ENCODE data around the gene RAB3D. TPM values are rescaled to one million over a fixed set of nuclear protein-coding genes. Genes with fewer than 3 reads are reported as not detected.
A peak's percentile ranks its signal among the peaks of the same experiment; 100 is the strongest.

The RAB3D gene
- total RNA-seq, 1 experiment from 2014 or later: 37.9 TPM

DNA sequence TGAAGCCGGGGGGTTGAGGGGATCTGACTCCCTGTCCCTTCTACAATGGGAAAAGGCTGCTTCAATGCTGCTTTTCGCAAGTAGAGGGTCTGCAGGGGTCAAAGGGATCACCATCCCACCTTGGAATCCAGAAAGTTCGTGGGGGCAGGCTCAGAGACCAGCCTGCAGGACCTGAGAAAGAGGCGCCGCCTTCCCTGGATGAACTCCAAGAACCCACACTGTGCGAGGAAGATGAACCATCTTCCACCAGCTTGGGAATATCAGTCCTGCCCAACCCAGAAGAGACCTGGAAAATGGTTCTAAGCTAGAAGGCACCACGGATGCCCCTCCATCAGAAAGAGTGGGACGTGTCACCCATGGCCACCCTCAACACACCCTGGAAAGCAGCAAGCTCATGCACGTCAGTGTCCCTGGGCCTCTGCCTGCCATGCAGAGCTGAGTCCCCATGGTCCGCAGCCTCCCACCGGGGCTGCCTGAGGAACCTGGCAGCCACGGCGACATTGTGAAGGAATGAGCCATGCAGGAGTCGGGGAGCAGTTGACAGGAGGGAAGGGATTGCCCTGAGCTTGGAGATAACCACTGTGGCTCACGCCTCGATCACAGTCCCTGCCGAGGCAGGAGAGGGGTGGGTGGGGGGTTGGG is 14.6 kb downstream of the RAB3D start:
- Histone ChIP-seq H3K9ac (ENCODE audit: low read length) (no peak overlapping the region), H3K27ac (ENCODE audit: low read length) (no peak overlapping the region), H3K9me2 (replicated peaks; ENCODE audit: low read length) (no peaks in the 10 kb centered on the region), H3K9me3 (ENCODE audit: low read length) (no peaks in the 10 kb centered on the region), H3K79me2 (ENCODE audit: low read length) (no peaks in the 10 kb centered on the region), H3K27me3 (ENCODE audit: low read length) (no peaks in the 10 kb centered on the region), H2AFZ (ENCODE audit: low read length) (no peak overlapping the region), H4K20me1 (ENCODE audit: low read length) (no peaks in the 10 kb centered on the region), H3K4me2 (ENCODE audit: low read length) (no peak overlapping the region), H3K36me3 (ENCODE audit: low read depth, low read length) (peaks cover 9% of the 10 kb centered on the region), H3K4me3 (ENCODE audit: low read length) (no peak overlapping the region), H3K4me1 (ENCODE audit: insufficient read depth, low read length) (0 out of 2 replicates have a peak, but pooled peaks cover under 1% of the 10 kb centered on the region), H3F3A (ENCODE audit: low read length, unreplicated experiment) (no peaks in the 10 kb centered on the region)
- POLR2A ChIA-PET (ENCODE audit: unreplicated experiment): interaction anchor here (0.6 kb wide), 1 partner anchor 234 kb away, joined by 3 read pairs; the partner anchor contains the start of gene ELOF1
- no TSS peak for BruUV-seq (replicated peaks)
- no peak for TF ChIP-seq CTCF (conservative IDR thresholded peaks at IDR 0.05; ENCODE audit: low read depth, low read length)
- no peak for TF ChIP-seq EZH2 (IDR thresholded peaks at IDR 0.05; ENCODE audit: low read length, unreplicated experiment)
- no peak for TF ChIP-seq EZH2phosphoT487 (IDR thresholded peaks at IDR 0.05; ENCODE audit: borderline replicate concordance, low read length)
- ATAC-seq: no peak
- CTCF ChIA-PET: interaction anchor here (0.7 kb wide), 1 partner anchor 377 kb away, joined by 4 read pairs; no protein-coding TSS in a partner anchor
- intact Hi-C loops (cut with micrococcal nuclease): no loop called here
- no peak for DNase-seq

GRCh38 chr19:11324079-11324661 is 15.3 kb downstream of the RAB3D start:
- ATAC-seq: peak; percentile 42; the same call in 1 of the 2 replicates
- Histone ChIP-seq H3K9me3 (ENCODE audit: low read length) (no peaks in the 10 kb centered on the region), H3K27ac (ENCODE audit: low read length) (no peak overlapping the region), H3K36me3 (ENCODE audit: low read depth, low read length) (peaks cover 8% of the 10 kb centered on the region), H3K9me2 (replicated peaks; ENCODE audit: low read length) (no peaks in the 10 kb centered on the region), H3K4me1 (ENCODE audit: insufficient read depth, low read length) (0 out of 2 replicates have a peak, but pooled peaks cover 3% of the 10 kb centered on the region), H3K79me2 (ENCODE audit: low read length) (no peaks in the 10 kb centered on the region), H3K4me2 (ENCODE audit: low read length) (no peak overlapping the region), H3K4me3 (ENCODE audit: low read length) (no peak overlapping the region), H2AFZ (ENCODE audit: low read length) (no peak overlapping the region), H4K20me1 (ENCODE audit: low read length) (no peaks in the 10 kb centered on the region), H3F3A (ENCODE audit: low read length, unreplicated experiment) (no peaks in the 10 kb centered on the region), H3K9ac (ENCODE audit: low read length) (no peak overlapping the region), H3K27me3 (ENCODE audit: low read length) (no peaks in the 10 kb centered on the region)
- CTCF ChIA-PET: interaction anchor here (0.5 to 0.7 kb wide), 3 partner anchors 53 to 378 kb away, joined by 3 to 5 read pairs (median 4); no protein-coding TSS in a partner anchor
- POLR2A ChIA-PET (ENCODE audit: unreplicated experiment): no interaction called here
- no peak for TF ChIP-seq CTCF (conservative IDR thresholded peaks at IDR 0.05; ENCODE audit: low read depth, low read length)
- TF ChIP-seq EZH2phosphoT487 (IDR thresholded peaks at IDR 0.05; ENCODE audit: borderline replicate concordance, low read length): no peak
- TF ChIP-seq EZH2 (IDR thresholded peaks at IDR 0.05; ENCODE audit: low read length, unreplicated experiment): no peak
- intact Hi-C loops (cut with micrococcal nuclease): no loop called here
- peak; percentile 57 for DNase-seq
- no TSS peak for BruUV-seq (replicated peaks)

Measured in PC-3 (cell line).